Islet of Langerhans (tissue), 1 donor: ENCODE data around the gene GOLGA3.
"Not testable (repeated sequence)": the region's sequence is repeated elsewhere in the genome, so short reads cannot be mapped to it uniquely, and the experiment has no call there.

Experiments
- FAIRE-seq: peaks from one replicate; lab custom pipeline; 2011; peaks lifted over from hg19 to GRCh38; lab: Jason Lieb, UNC

GOLGA3 gene

GRCh38 chr12:132777614-132778013, 51.1 kb downstream of the GOLGA3 start:
- FAIRE-seq: no peak

- no peak for FAIRE-seq
Measured at GRCh38 chr12:132776816-132777568, 51.7 kb downstream of the GOLGA3 start.

- not testable (repeated sequence) for FAIRE-seq
Measured at GRCh38 chr12:132776230-132776625, 52.4 kb downstream of the GOLGA3 start.

GRCh38 chr12:132775502-132776229, 53.0 kb downstream of the GOLGA3 start:
- no peak for FAIRE-seq

GRCh38 chr12:132774646-132775275, 53.9 kb downstream of the GOLGA3 start:
- no peak for FAIRE-seq

- no peak for FAIRE-seq
Measured at GRCh38 chr12:132774159-132774558, 54.5 kb downstream of the GOLGA3 start.

GRCh38 chr12:132773077-132773955, 55.4 kb downstream of the GOLGA3 start:
- no peak for FAIRE-seq

GRCh38 chr12:132772606-132773005, 56.1 kb downstream of the GOLGA3 start:
- no peak for FAIRE-seq

- no peak for FAIRE-seq
Measured at GRCh38 chr12:132771126-132771838, 57.4 kb downstream of the GOLGA3 start.

- no peak for FAIRE-seq
Measured at GRCh38 chr12:132766380-132767085, 62.1 kb downstream of the GOLGA3 start.

GRCh38 chr12:132765361-132765760, 63.3 kb downstream of the GOLGA3 start:
- no peak for FAIRE-seq

GRCh38 chr12:132764231-132764630, 64.4 kb downstream of the GOLGA3 start:
- no peak for FAIRE-seq

GRCh38 chr12:132761921-132762583, 66.6 kb downstream of the GOLGA3 start:
- FAIRE-seq: no peak

- no peak for FAIRE-seq
Measured at GRCh38 chr12:132761032-132761920, 67.4 kb downstream of the GOLGA3 start, which contains the start of gene ANKLE2. ANKLE2 (minus strand) TSS chr12:132761832; CDS start chr12:132761798, 34 bp downstream.

- FAIRE-seq: no peak
Measured at GRCh38 chr12:132759359-132759758, 69.3 kb downstream of the GOLGA3 start.

- not testable (repeated sequence) for FAIRE-seq
Measured at GRCh38 chr12:132758825-132759224, 69.8 kb downstream of the GOLGA3 start.

GRCh38 chr12:132754160-132754932, 74.3 kb downstream of the GOLGA3 start:
- FAIRE-seq: no peak

GRCh38 chr12:132753670-132754069, 75.0 kb downstream of the GOLGA3 start:
- not testable (repeated sequence) for FAIRE-seq
